Kidney (tissue), 14 donors: ENCODE results near the gene DR1. TPM values are rescaled to one million over a fixed set of nuclear protein-coding genes. Genes with fewer than 3 reads are reported as not detected.

Experiments
- DNase-seq, 5 donors: peaks; one replicate each; pipeline ENCODE4 v3.0.0-alpha.2; 2013 to 2020
- FAIRE-seq: peaks from 2 replicates; lab custom pipeline; 2012; peaks lifted over from hg19 to GRCh38; lab: Jason Lieb, UNC
- H3K27ac ChIP-seq, 2 donors: one replicate each; pipeline ENCODE4 v1.7.0; 2013; ENCODE audit warnings: low read depth in 2 of 2, low read length in 2 of 2, inconsistent platforms in 1 of 2
- H3K27me3 ChIP-seq: one replicate; pipeline ENCODE4 v1.7.1; 2013; ENCODE audit warnings: low read length, inconsistent platforms; ENCODE audit not compliant: control insufficient read depth, insufficient read depth
- H3K36me3 ChIP-seq, 3 donors: one replicate each; pipeline versions ENCODE4 v1.7.0 to v1.7.1; 2013; ENCODE audit warnings: low read length in 3 of 3, control low read depth in 1 of 3, inconsistent platforms in 1 of 3; ENCODE audit not compliant: insufficient read depth in 3 of 3, control insufficient read depth in 2 of 3
- H3K4me1 ChIP-seq, 3 donors: one replicate each; pipeline versions ENCODE4 v1.7.0 to v1.7.1; 2013; ENCODE audit warnings: low read length in 3 of 3, inconsistent platforms in 1 of 3, low read depth in 1 of 3; ENCODE audit not compliant: control insufficient read depth in 2 of 3, insufficient read depth in 2 of 3
- H3K4me3 ChIP-seq, 3 donors: one replicate each; pipeline versions ENCODE4 v1.7.0 to v1.8.1; 2013; ENCODE audit warnings: low read length in 3 of 3, control low read depth in 1 of 3, inconsistent platforms in 1 of 3
- H3K9ac ChIP-seq, 3 donors: one replicate each; pipeline versions ENCODE4 v1.7.0 to v1.7.1; 2013; ENCODE audit warnings: low read length in 3 of 3, control low read depth in 1 of 3, inconsistent platforms in 1 of 3
- H3K9me3 ChIP-seq, 3 donors: one replicate each; pipeline versions ENCODE4 v1.7.0 to v1.7.1; 2013; ENCODE audit warnings: low read length in 3 of 3, control low read depth in 1 of 3, inconsistent platforms in 1 of 3; ENCODE audit not compliant: control insufficient read depth in 2 of 3, insufficient read depth in 1 of 3
- CTCF ChIP-seq: IDR thresholded peaks from 3 replicates; pipeline ENCODE4 v1.5.1; 2012; ENCODE audit warnings: mild to moderate bottlenecking, moderate library complexity, borderline replicate concordance; ENCODE audit not compliant: insufficient read depth; ENCODE audit errors: extremely low read depth
- intact Hi-C: fragments of 100-400 bp; cut with DNase I; formaldehyde crosslinking; loops from one replicate; pipeline ENCODE4 v1.11.1; 2022
- polyA plus RNA-seq: library from polyadenylated mRNA; stranded (reverse); fragments of 350-450 nt; fragmentation: Illumina TruSeq; extraction: RNeasy Lipid Tissue Mini Kit (QIAGEN cat#74804); gene quantifications from one replicate; pipeline ENCODE4 v1.2.3, GENCODE V29; 2014; ENCODE audit warnings: low read depth, low replicate concordance; ENCODE audit not compliant: insufficient read depth
- total RNA-seq: library from RNA; stranded (reverse); fragmentation: NEBNext Ultra II Directional; extraction: Animal tissue kit (Norgen Biotek cat#: 25700); gene quantifications from one replicate; pipeline ENCODE4 v1.2.1, GENCODE V29; 2021
- donor health status: control.
- donor health status: control.
- donor health status: control.
- donor health status: control.
- donor health status: control.
- donor health status: DM: yes; HTN: yes; CAD: no.
- donor health status: Normal renal cell carcinoma (clear cell type).

DR1 gene
- total and polyA plus RNA-seq, 2 donors from 2014 or later, result 15.6 to 49.8 TPM

GRCh38 chr1:93338387-93339146, 7.1 kb upstream of the DR1 start:
- intact Hi-C loops, result no loop called here
- Histone ChIP-seq H3K36me3 (peaks cover 0 to 6% (median 4%) of the 10 kb centered on the region in 3 donors), H3K4me3 (no peak overlapping the region), H3K9ac (no peak overlapping the region), H3K4me1 (peaks cover 0 to 6% (median 0%) of the 10 kb centered on the region in 3 donors), H3K27me3 (no peaks in the 10 kb centered on the region), H3K27ac (no peak overlapping the region), H3K9me3 (no peaks in the 10 kb centered on the region)
- DNase-seq (no peak), FAIRE-seq (no peak)
- TF ChIP-seq CTCF, result no peak

DNA sequence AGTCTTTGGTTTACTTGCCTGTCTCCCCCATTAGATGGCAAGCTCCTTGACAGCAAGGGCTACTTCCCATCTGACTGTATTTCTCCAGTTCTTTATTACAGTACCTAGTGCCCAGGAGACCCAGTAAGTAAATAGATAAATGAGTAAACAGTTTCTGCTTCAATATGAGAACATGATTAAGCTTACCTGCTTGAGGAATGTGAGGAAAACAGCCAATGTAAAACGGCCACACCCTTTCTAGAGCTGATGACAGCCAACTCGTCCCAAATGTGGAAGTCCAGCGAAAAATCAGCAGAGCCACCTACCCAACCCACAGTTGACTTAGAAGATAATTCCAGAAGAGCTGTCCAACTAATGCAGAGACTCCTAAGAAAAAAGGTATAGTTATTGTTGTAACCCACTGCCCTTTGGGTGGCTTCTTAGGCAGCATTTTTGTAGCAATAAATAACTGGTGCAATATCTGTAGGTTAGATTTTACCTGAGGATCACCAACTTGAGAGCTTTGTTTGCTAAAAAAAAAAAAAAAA, 6.5 kb upstream of the DR1 start:
- H3K36me3 ChIP-seq, result peaks cover 0 to 6% (median 4%) of the 10 kb centered on the region in 3 donors
- no peaks in the 10 kb centered on the region for H3K27me3 ChIP-seq
- peaks cover 0 to 6% (median 0%) of the 10 kb centered on the region in 3 donors for H3K4me1 ChIP-seq
- FAIRE-seq (no peak), DNase-seq (no peak)
- intact Hi-C loops, result no loop called here
- TF ChIP-seq CTCF, result no peak
- H3K27ac ChIP-seq, result no peak overlapping the region
- H3K9ac ChIP-seq, result no peak overlapping the region
- no peak overlapping the region for H3K4me3 ChIP-seq
- no peaks in the 10 kb centered on the region for H3K9me3 ChIP-seq

GRCh38 chr1:93340090-93340489, 5.6 kb upstream of the DR1 start:
- Histone ChIP-seq H3K9me3 (no peaks in the 10 kb centered on the region), H3K36me3 (peaks cover 0 to 6% (median 4%) of the 10 kb centered on the region in 3 donors), H3K4me1 (peaks cover 0 to 6% (median 0%) of the 10 kb centered on the region in 3 donors), H3K27ac (no peak overlapping the region), H3K4me3 (no peak overlapping the region), H3K9ac (no peak overlapping the region), H3K27me3 (no peaks in the 10 kb centered on the region)
- DNase-seq, result no peak
- no peak for FAIRE-seq
- intact Hi-C loops, result no loop called here
- no peak for TF ChIP-seq CTCF
